Stimulated activated CD8-positive, alpha-beta memory T cell treated with anti-CD3 and anti-CD28 coated beads, Interleukin-4, amount 100 ng/mL, for 24 hours (primary cell): Measurements from ENCODE around the gene PCYT2.

Experiments
- DNase-seq: peaks from one replicate; pipeline ENCODE4 v3.0.0-alpha.2; 2020; ENCODE audit warnings: low read depth

The PCYT2 gene

DNA sequence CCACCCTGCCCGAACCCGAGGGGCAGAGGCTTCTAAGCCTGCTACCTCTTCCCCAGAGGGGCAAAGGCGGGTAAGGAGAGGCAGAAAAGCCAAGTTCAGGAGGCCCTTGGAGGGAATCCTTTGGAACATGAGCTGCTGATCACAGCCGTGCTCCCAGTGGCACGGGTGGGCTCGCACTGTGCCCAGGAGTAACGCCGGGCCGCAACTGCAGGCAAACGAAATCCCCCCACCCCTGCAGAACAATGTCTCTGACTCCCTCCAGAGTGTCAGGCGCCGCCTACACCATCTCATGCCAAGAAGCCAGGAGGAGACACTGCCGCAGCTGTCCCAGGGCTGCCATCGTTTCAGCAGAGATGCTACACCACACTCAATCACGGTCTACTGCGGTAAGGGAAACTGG is 59.8 kb downstream of the PCYT2 start:
- no peak for DNase-seq
